Lower leg skin (tissue), 3 donors: ENCODE measurements around the gene PLA2G4E.

Source experiments
- CTCF ChIP-seq, 3 donors: fragments of 450-650 bp; IDR thresholded peaks; one replicate each; pipeline ENCODE4 v1.5.1; 2016; ENCODE audit warnings: antibody characterized with exemption in 3 of 3, mild to moderate bottlenecking in 3 of 3, moderate library complexity in 2 of 3
- POLR2A ChIP-seq, 2 donors: fragments of 450-650 bp; IDR thresholded peaks; one replicate each; pipeline ENCODE4 v1.6.1; 2016 to 2017; ENCODE audit warnings: antibody characterized with exemption in 2 of 2, mild to moderate bottlenecking in 1 of 2, moderate library complexity in 1 of 2

GRCh38 chr15:42036966-42037365 is 16.1 kb upstream of the PLA2G4E start:
- TF ChIP-seq CTCF (IDR thresholded peaks at IDR 0.05) (no peak), POLR2A (IDR thresholded peaks at IDR 0.05) (no peak)
